Prostate gland (tissue), 2 donors: ENCODE results near the gene KIR3DL1.
"Not testable (repeated sequence)": the region's sequence is repeated elsewhere in the genome, so short reads cannot be mapped to it uniquely, and the experiment has no call there.

Experiments used
- CTCF ChIP-seq, 4 experiments: fragments of 200-600 bp in 2 of 4; fragments of 450-650 bp in 2 of 4; sonication (generic) in 2 of 4; IDR thresholded peaks; 1 replicate in 3 of 4; 2 replicates in 1 of 4; pipeline ENCODE4 v1.5.1; 2016 to 2019; ENCODE audit warnings: antibody characterized with exemption in 4 of 4, mild to moderate bottlenecking in 2 of 4, moderate library complexity in 2 of 4
- POLR2A ChIP-seq: fragments of 450-650 bp; IDR thresholded peaks from one replicate; pipeline ENCODE4 v1.6.1; 2016; ENCODE audit warnings: antibody characterized with exemption, mild to moderate bottlenecking

GRCh38 chr19:54769646-54770045 is 46.6 kb upstream of the KIR3DL1 start, which contains the start of gene KIR2DL1:
- TF ChIP-seq CTCF (IDR thresholded peaks at IDR 0.05); POLR2A: not testable (repeated sequence)
